PC-9 (cell line): ENCODE data around the gene OAS1. TPM values are rescaled to one million over a fixed set of nuclear protein-coding genes. Genes with fewer than 3 reads are reported as not detected.

Source experiments
- BruUV-seq: library from RNA; stranded (reverse); fragments of 400-500 nt; replicated peaks from 2 replicates; lab custom pipeline; 2021; lab: Mats Ljungman, UMichigan
- CTCF ChIA-PET: fragments of 300-600 bp; sonication (Branson Sonifier 250); formaldehyde crosslinking; loops from one replicate; lab custom pipeline; 2022; ENCODE audit warnings: antibody characterized with exemption; lab: Charles Lee
- POLR2A ChIA-PET: fragments of 300-600 bp; sonication (Branson Sonifier 250); formaldehyde crosslinking; loops from one replicate; lab custom pipeline; 2022; ENCODE audit warnings: antibody characterized with exemption; ENCODE audit not compliant: unreplicated experiment; lab: Charles Lee
- DNase-seq, 2 experiments: peaks; one replicate each; pipeline versions ENCODE4 v3.0.0 to v3.0.0-alpha.2; 2015 to 2022; ENCODE audit warnings: mixed read lengths in 1 of 2
- H2AFZ ChIP-seq: fragments of 200-600 bp; sonication (generic); 2 replicates; pipeline ENCODE4 v1.8.1; 2017; ENCODE audit warnings: antibody characterized with exemption
- H3F3A ChIP-seq: fragments of 200-600 bp; sonication (generic); 2 replicates; pipeline ENCODE4 v1.8.1; 2017; ENCODE audit warnings: antibody characterized with exemption, mild to moderate bottlenecking, low read depth; ENCODE audit not compliant: insufficient read depth
- H3K27ac ChIP-seq: fragments of 200-600 bp; sonication (generic); 2 replicates; pipeline ENCODE4 v1.6.1; 2016; ENCODE audit warnings: mixed run types
- H3K27me3 ChIP-seq: fragments of 200-600 bp; sonication (generic); 2 replicates; pipeline ENCODE4 v1.6.1; 2016; ENCODE audit warnings: low read depth, mixed run types; ENCODE audit not compliant: insufficient read depth
- H3K36me3 ChIP-seq: fragments of 200-600 bp; sonication (generic); 2 replicates; pipeline ENCODE4 v1.6.1; 2016; ENCODE audit warnings: low read depth, mixed run types
- H3K4me1 ChIP-seq: fragments of 200-600 bp; sonication (generic); replicated peaks from 2 replicates; pipeline ENCODE4 v1.6.1; 2016; ENCODE audit warnings: mixed run types; ENCODE audit not compliant: insufficient read depth
- H3K4me2 ChIP-seq: fragments of 200-600 bp; sonication (generic); 2 replicates; pipeline ENCODE4 v1.6.1; 2017; ENCODE audit warnings: mixed run types
- H3K4me3 ChIP-seq: fragments of 200-600 bp; sonication (generic); 2 replicates; pipeline ENCODE4 v1.6.1; 2016; ENCODE audit warnings: mixed run types
- H3K79me2 ChIP-seq: fragments of 200-600 bp; sonication (generic); 2 replicates; pipeline ENCODE4 v1.6.1; 2017; ENCODE audit warnings: low read depth, mixed run types
- H3K9me2 ChIP-seq: fragments of 200-600 bp; sonication (generic); 2 replicates; pipeline ENCODE4 v1.8.1; 2017; ENCODE audit warnings: mild to moderate bottlenecking; ENCODE audit not compliant: insufficient read depth
- H3K9me3 ChIP-seq: fragments of 200-600 bp; sonication (generic); 2 replicates; pipeline ENCODE4 v1.8.1; 2016; ENCODE audit warnings: low read depth; ENCODE audit not compliant: insufficient read depth
- H4K20me1 ChIP-seq: fragments of 200-600 bp; sonication (generic); 2 replicates; pipeline ENCODE4 v1.8.1; 2017; ENCODE audit not compliant: insufficient read depth
- CTCF ChIP-seq: fragments of 200-600 bp; sonication (generic); conservative IDR thresholded peaks from 2 replicates; pipeline ENCODE4 v1.6.1; 2017; ENCODE audit warnings: mixed run types, antibody characterized with exemption, mild to moderate bottlenecking, moderate library complexity
- EZH2 ChIP-seq: fragments of 200-600 bp; sonication (generic); IDR thresholded peaks from 2 replicates; pipeline ENCODE4 v1.8.0; 2017; ENCODE audit warnings: antibody characterized with exemption, low read depth
- intact Hi-C: fragments of 100-400 bp; cut with micrococcal nuclease; formaldehyde crosslinking; loops from one replicate; pipeline ENCODE4 v1.10.0; 2022; ENCODE audit not compliant: unreplicated experiment
- total RNA-seq: library from RNA; stranded (reverse); gene quantifications from 2 replicates; pipeline ENCODE4 v1.2.3, GENCODE V29; 2021

OAS1 gene
- total RNA-seq, 1 experiment from 2014 or later: 18.8 TPM

DNA sequence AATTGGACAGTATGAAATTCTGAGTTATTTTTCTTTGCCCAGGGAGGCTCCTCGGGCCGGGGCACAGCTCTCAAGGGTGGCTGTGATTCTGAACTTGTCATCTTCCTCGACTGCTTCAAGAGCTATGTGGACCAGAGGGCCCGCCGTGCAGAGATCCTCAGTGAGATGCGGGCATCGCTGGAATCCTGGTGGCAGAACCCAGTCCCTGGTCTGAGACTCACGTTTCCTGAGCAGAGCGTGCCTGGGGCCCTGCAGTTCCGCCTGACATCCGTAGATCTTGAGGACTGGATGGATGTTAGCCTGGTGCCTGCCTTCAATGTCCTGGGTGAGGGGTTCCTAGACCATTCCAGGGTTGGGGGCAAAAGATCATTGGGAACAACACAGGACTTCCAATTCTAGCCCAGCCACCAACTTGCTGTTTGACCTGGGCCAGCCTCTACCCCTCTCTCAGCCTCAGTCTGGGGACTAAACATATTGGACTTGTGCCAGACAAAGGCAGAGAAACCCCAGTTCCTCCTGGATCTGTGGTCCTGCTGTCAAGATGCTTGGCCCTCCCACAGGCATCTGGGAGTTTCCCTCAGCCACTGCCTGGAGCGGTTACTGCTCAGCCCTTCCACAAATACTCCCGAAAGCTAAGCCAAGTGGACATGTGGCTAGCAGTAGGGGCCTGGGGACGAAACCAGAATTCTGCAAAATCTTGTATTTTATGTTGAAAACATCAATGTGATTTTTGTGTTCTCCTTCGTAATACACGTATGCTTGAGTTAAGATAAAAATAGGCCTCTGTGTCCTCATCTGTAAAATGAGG, 35.0 kb downstream of the OAS1 start:
- no peaks in the 10 kb centered on the region for H4K20me1 ChIP-seq
- no peak overlapping the region for H3K4me2 ChIP-seq
- H3K4me3 ChIP-seq: no peak overlapping the region
- H3K27ac ChIP-seq: no peak overlapping the region
- no peaks in the 10 kb centered on the region for H3K79me2 ChIP-seq
- BruUV-seq: no TSS peak
- H3F3A ChIP-seq: peaks cover 13% of the 10 kb centered on the region; the same call in 1 of the 2 replicates
- no peak for TF ChIP-seq EZH2
- TF ChIP-seq CTCF: no peak
- ChIA-PET POLR2A (no interaction called here), CTCF (no interaction called here)
- H3K36me3 ChIP-seq: no peaks in the 10 kb centered on the region
- no peaks in the 10 kb centered on the region for H3K27me3 ChIP-seq
- peaks cover 23% of the 10 kb centered on the region for H3K4me1 ChIP-seq
- no peak overlapping the region for H2AFZ ChIP-seq
- no peaks in the 10 kb centered on the region for H3K9me2 ChIP-seq
- H3K9me3 ChIP-seq: no peaks in the 10 kb centered on the region
- DNase-seq: no peak
- intact Hi-C loops: no loop called here

GRCh38 chr12:112942572-112942971, 35.8 kb downstream of the OAS1 start:
- Histone ChIP-seq H3K27me3 (no peaks in the 10 kb centered on the region), H3K79me2 (no peaks in the 10 kb centered on the region), H3K4me3 (no peak overlapping the region), H2AFZ (no peak overlapping the region), H3K4me2 (no peak overlapping the region), H3K36me3 (no peaks in the 10 kb centered on the region), H3K9me3 (no peaks in the 10 kb centered on the region), H3K27ac (no peak overlapping the region), H3F3A (peaks cover 4% of the 10 kb centered on the region; the same call in 1 of the 2 replicates), H3K9me2 (no peaks in the 10 kb centered on the region), H3K4me1 (peaks cover 14% of the 10 kb centered on the region), H4K20me1 (no peaks in the 10 kb centered on the region)
- ChIA-PET CTCF (no interaction called here), POLR2A (no interaction called here)
- no TSS peak for BruUV-seq
- DNase-seq: no peak
- TF ChIP-seq EZH2: no peak
- TF ChIP-seq CTCF: no peak
- intact Hi-C loops: no loop called here

DNA sequence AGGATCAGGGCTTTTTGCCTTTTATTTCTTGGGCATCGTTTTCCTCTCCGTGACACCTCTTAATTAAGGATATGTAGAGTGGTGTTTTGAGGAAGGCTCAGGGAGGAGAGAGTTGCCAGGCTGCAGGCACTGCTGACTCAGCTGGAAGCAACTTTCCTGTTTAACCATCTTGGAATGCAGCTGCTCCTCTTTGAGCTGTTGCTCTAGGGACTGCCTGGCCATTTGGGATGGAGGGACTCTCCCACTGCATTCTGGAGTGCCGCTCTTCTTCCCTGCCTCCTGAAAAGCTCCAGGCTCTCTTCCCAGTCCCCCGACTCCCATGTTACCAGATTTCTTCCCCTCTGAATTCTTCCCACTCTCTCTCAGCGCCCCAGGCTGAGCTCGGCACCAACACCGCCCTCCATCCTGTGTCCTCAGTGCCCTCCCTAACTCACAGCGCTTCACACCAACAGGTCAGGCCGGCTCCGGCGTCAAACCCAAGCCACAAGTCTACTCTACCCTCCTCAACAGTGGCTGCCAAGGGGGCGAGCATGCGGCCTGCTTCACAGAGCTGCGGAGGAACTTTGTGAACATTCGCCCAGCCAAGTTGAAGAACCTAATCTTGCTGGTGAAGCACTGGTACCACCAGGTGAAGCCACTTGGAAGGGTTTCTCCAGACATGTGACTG, 37.4 kb downstream of the OAS1 start:
- no peak for TF ChIP-seq CTCF
- no peak for TF ChIP-seq EZH2
- no peaks in the 10 kb centered on the region for H3K36me3 ChIP-seq
- no peaks in the 10 kb centered on the region for H3K27me3 ChIP-seq
- H3F3A ChIP-seq: no peaks in the 10 kb centered on the region
- ChIA-PET CTCF (no interaction called here), POLR2A (no interaction called here)
- no peak overlapping the region for H2AFZ ChIP-seq
- no peaks in the 10 kb centered on the region for H3K79me2 ChIP-seq
- H3K9me3 ChIP-seq: no peaks in the 10 kb centered on the region
- intact Hi-C loops: no loop called here
- no peak overlapping the region for H3K4me2 ChIP-seq
- H3K9me2 ChIP-seq: no peaks in the 10 kb centered on the region
- BruUV-seq: no TSS peak
- no peak overlapping the region for H3K27ac ChIP-seq
- H3K4me3 ChIP-seq: no peak overlapping the region
- H3K4me1 ChIP-seq: peaks cover 5% of the 10 kb centered on the region; the same call in 1 of the 2 replicates
- H4K20me1 ChIP-seq: no peaks in the 10 kb centered on the region
- no peak for DNase-seq
